HuH-7.5 (cell line): ENCODE measurements around the gene CDK16.

Experiments
- DNase-seq: peaks from one replicate; pipeline ENCODE4 v3.0.0; 2011; ENCODE audit warnings: low spot score

The CDK16 gene

DNA sequence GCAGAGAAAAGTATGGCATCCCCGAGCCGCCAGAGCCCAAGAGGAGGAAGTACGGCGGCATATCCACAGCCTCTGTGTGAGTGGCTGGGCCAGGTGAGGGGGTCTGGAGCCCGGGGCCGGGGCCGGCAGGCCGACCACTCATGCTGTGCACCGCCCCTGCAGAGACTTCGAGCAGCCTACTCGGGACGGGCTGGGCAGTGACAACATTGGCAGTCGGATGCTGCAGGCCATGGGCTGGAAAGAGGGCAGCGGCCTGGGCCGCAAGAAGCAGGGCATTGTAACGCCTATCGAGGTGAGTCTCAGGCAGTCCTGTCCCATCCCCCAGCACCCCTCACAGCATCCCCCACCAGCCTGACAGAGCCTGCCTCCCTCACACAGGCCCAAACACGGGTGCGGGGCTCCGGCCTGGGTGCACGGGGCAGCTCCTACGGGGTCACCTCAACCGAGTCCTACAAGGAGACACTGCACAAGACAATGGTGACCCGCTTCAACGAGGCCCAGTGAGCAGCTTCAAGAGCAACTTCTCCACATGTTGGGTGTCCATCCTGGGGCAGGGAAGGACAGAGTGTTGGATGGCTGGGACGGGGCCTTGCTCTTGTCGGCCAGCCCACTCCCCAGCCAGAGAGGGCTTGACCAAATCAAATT, 32.3 kb upstream of the CDK16 start:
- no peak for DNase-seq

DNA sequence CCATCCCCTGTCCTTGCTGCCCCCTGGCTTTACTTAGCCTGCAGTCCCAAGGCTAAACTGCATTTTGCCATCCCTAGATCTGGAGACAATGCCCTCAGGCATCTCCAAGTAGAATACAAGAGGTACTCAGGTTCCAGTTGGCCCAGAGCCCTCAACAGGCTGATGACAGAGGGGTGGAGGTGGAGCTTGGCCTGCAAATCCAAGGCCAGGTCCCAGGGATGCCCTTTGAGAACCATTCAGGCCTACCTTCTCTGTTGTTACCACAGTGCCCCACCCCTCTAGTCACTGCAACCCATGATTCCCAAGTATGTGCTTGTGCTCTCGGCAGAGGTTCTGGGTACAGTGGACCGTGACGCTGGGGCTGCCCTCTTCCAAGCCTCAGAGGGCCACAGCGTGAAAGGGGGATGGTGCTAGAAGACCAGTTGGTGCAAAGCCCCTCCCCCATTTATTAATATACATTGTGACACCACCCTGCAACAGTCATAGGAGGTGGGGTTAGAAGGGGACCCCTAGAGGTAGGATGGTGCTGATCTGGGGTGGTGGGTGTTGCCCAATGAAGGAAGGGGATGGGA, 31.3 kb upstream of the CDK16 start:
- no peak for DNase-seq

DNA sequence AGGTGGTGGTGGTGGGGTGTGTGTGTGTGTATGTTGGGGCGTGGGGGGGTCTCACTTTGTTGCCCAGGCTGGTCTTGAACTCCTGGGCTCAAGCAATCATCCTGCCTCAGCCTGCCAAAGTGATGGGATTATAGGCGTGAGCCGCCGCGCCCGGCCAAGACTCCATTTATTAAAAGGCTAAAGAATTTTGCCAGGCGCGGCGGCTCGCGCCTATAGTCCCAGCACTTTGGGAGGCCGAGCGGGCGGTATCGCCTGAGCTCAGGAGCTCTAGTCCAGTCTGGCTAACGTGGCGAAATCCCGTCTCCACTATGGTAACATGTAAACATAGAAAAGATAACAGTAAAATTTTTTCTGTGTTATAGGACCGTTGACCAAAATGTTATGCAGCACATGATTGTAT, 28.6 kb upstream of the CDK16 start:
- no peak for DNase-seq

DNA sequence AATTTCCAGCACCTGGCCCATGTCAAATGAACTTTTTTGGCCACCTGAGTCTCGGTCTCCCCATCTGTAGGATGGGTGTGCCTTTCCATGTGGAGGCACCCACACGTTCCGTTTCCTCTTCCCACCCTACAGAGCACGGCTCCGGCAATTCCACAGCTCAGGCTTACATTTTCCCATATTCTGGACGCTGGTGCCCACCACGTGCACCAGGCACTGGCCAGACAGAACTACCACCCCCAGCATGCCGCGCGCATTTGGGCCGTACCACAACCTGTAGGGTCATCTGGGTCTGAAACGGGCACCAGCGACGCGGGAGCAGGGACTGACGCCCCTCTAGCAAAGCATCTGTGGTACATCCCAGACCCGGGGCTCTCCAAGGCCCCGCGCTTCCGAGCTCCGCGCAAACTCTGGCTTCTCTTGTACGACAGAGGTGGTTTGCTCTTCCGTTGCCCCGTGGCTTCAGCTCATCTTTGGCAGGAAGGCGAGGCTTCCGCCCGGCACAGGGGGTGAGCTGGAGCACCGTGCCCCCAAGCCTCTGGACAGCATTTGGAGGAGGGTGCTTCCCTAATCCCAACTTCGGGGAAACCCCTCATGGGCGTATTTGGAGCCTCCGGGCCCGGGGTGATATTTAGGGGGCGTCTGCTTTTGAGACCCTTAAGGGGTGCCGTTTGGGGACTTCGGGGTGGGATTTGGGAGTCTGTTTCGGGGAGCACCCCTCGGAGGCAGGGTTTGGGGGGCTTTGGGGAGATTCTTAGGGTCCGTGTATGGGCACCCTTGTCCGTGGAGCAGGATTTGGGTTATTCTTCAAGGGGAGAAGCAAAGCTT, 27.8 kb upstream of the CDK16 start:
- DNase-seq, result peak; percentile 84

DNA sequence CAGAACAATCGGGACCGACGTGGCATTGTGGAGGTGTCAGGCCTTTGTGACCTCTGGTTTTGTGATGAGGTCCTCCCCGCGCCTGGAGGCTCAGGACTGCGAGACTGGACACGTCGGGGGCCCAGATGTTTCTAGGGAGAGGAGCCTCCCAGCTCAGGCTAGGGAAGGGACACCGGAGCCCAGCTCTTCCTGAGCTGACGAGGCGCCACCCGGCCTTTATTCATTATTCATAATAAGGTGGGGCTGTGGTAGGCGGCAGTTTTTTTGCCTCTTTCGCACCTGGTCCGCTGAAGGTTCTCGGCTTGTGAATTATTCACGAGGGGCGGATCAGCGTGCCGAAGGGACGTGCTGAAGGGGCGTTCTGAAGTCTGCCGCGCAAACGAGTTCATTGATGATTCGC, 27.1 kb upstream of the CDK16 start:
- no peak for DNase-seq

DNA sequence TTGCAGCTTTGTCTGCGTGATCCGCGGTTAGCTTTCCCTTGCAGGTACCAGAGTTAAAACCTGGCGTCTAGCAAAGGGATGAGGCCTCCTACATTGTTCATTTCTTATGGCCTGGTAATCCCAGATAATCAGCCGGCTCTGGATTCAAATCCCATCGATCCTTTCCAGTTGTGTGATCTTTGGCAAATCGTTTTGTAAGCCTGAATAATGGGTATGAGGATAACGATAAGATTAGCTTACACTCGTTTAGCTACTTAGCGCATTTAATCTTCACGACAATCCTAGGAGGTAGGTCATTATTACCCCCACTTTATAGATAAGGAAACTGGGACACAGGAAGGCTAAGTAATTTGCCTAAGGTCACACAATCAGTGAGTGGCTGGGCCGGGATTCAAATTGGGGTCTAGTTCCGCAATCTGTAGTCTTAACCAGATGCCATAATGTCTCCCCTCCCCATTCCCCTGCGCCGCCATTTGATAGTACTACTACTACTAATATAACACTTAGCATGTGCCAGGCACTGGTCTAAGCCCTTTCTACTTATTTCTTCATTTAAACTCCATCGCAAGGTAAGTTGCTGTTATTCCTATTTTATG, 26.6 kb upstream of the CDK16 start:
- DNase-seq, result no peak

DNA sequence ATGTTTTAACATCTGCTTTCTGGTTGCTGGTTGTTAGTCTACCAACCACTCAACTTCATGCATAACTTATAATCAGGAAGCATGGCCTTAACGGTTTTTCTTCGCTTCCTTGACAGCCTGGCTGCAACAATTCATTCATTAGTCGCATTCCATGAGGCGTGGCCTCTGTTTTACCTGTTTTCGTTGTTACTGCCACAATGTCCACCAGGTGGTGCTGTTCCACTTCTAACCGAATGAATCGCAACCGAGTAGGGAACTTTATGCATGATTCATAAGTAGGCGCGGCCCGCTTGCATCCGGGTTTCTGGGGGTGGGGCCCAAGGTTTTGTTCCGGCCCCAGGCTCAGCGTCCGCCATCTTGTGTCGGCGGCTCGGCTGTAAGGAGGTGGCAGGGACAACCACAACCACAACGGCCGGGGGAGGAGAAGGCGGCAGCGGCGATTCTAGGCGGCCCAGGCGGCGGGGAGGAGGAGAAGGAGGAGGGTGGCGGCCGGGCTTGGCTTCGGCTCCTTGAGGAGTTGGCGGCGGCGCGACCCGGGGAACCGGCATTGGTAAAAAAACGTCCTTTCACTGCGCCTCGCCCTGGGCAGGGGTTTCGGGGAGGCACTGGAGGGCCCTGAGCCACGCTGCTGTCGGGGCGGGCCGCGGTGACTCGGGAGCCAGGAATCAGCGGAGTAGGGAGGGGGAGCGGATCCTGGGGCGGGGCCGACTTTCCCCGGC, 24.8 kb upstream of the CDK16 start, which contains the start of gene UBA1:
Gene UBA1, plus strand, starts transcription at position 355 of the 719 bp plus-strand sequence. CDS start 4,974 bp downstream, outside the sequence.
- peak; percentile 61 for DNase-seq

DNA sequence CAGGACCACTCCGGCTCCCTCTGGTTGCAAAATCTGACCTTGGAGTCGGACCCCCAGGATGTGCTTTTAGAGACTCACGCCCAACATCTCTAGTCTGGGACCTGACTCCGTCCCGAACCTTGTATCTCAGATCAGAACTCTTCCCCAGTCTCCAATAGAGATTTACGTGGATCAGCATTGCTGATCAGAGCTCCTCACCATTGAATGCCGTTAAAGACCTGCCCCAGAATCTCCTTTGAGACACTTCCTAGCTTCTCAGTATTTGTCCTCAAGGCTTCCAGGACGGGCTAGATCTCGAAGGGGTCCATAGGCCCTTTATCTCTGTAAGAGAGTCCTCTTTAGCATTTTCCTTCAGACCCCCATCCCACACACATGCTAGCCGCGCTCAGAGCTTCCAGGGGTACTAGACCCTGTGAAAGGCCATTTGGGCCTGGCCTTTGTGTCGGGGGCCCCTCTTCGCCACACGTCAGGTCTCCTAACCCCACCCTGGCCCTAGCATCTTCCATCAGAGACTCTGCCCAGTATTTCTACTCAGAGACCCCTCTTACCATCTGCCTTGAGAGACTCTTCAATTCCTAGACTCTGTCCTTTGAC, 24.2 kb upstream of the CDK16 start:
- no peak for DNase-seq

DNA sequence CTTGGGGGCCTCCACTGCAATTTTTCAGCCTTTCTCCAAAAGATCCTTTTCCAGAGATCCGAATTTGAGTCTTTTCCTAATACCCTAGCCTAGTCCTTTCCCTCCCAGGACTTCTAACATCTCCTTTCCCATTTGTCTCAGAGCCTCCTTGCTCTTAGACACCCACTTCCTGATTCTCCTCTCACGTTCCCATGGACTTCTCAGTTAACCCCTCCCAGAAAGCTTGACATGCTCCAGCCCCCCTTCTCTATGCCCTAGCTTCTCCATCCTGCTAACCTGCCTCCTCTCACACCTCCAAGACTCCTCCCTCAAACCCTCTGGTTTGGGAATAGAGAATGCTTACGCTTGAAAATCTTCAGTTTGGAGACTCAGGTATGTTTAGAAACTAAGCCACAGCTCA, 22.4 kb upstream of the CDK16 start:
- no peak for DNase-seq

DNA sequence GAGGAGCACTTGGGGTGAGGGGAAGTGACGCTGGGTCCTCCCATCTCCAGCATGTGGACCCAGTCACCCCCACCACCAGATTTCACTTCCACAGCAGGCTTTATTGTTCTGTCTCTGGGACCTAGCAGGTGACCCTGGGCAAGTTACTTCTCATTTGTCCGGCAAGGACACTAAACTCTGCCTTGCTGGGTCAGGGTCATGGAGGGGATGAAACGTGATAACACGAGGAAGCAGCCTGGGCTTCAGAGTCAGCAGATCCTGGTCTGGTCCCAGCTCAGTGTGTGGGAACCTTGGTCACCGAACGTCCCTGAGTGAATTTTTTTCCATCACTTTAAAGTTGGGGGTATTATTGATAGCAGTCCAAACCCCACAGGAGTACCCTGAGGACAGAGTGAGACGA, 21.0 kb upstream of the CDK16 start:
- DNase-seq, result no peak

DNA sequence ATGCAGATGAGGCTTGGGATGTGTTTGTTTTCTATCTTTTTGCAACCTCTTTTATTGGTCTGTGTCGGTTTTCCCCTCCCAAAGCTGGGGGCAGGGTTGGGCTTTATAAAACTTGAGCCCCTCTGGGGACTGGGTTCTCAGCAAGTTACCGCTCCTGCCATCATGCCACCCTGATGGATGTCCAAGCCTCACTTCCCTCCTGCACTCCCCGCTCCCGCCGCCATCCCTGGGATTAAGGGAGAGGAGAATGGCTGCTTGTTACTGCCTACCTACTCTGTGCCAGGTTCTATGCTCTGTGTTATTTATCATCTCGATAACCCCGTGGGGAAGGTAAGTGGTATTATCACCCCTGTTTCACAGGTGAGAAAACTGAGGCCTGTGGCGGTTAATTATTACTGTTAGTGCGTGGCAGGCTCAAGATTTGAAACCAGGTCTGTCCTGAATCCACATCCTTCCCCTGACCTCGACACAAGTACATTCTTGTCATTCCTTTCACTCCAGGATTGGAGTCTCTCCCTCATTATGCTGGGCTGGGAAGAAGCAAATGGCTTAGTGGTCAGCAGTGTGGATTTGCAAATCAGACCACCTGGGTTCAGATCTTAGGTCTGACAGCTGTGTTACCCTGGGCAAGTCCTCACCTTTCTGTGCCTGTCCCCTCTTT, 20.3 kb upstream of the CDK16 start:
- DNase-seq, result no peak

DNA sequence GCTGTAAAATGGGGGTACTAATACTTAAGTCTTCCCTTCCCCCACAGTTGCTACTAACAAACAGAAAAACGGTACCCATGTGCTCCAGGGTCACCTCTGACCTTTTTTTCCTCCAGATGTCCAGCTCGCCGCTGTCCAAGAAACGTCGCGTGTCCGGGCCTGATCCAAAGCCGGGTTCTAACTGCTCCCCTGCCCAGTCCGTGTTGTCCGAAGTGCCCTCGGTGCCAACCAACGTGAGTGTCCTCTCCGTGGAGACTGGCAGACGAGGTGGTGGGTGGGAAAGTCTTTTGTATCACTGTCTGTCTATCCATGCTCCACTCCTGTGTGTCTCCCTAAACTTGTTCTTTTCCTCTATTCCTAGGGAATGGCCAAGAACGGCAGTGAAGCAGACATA, 19.8 kb upstream of the CDK16 start:
- no peak for DNase-seq

DNA sequence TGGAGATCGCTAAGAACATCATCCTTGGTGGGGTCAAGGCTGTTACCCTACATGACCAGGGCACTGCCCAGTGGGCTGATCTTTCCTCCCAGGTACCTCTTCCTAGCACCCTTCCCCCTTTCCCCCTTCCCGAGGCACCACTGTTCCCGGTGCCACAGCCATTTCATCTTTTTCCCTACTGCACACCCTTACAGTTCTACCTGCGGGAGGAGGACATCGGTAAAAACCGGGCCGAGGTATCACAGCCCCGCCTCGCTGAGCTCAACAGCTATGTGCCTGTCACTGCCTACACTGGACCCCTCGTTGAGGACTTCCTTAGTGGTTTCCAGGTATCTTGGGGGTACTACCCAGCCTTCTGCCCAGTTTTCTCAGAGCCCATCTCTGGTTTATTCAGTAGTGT, 19.2 kb upstream of the CDK16 start:
- DNase-seq, result no peak

DNA sequence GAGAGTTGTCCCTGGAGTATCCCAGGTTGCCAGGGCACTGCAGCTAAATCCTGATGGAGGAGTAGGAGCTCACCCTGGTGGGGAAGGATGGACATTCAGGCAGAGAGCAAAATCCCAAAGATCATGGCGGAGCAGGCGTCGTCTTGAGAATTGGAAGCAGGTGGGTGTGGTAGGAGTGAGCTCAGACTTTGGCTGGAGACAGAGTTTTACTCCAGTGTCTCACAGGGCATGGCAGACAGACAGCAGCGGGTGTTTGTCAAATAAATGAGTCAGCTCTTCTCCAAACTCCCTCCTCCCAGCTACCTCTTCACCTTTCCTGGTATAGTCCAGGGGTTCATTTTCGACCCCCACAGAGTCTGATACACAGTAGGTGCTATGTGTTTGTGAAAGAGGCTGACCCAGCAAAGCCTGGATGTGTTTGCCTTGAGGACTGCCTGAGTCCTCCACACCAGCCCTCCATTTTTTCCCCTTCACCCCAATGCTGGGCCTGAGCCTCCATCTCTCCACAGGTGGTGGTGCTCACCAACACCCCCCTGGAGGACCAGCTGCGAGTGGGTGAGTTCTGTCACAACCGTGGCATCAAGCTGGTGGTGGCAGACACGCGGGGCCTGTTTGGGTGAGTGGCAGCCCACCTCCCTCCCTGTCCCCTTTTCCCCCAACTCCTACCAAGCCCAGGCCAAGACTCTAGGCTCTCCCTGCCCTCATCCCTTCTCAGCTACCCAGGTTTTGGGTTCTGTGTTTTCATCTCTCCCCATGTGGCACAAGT, 17.9 kb upstream of the CDK16 start:
- no peak for DNase-seq

DNA sequence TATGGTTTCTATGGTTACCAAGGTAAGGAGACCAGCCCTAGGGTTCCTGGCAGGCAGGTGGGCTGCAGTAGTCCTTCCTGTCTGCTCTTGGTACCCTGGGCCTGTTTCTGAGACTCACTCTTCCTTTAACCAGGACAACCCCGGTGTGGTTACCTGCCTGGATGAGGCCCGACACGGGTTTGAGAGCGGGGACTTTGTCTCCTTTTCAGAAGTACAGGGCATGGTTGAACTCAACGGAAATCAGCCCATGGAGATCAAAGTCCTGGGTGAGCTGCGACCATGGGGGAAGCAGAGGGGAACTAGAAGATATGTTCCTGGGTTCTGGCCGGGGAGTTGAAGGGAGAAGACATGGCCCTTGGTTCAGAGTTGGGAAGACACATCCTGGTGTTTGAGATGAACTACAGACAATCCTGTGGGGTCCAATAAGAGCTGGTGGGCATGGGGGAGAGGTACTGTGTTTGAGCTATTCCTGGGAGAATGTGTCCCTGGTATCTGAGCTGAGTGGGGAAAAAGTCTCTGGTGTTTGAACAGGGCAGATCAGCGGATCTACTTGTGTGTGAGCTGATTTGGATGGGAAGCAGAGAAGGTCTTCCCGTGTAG, 17.0 kb upstream of the CDK16 start:
- DNase-seq, result no peak

DNA sequence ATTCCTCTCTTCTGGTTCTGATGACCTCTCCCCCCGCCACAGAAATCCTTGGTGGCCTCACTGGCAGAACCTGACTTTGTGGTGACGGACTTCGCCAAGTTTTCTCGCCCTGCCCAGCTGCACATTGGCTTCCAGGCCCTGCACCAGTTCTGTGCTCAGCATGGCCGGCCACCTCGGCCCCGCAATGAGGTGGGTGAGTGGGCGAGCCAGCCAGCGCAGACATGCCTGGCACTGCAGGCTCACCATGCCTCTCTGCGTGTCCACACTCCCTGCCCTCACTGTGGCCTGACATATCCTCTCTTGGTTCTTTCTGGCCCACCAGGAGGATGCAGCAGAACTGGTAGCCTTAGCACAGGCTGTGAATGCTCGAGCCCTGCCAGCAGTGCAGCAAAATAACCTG, 16.2 kb upstream of the CDK16 start:
- DNase-seq, result no peak

DNA sequence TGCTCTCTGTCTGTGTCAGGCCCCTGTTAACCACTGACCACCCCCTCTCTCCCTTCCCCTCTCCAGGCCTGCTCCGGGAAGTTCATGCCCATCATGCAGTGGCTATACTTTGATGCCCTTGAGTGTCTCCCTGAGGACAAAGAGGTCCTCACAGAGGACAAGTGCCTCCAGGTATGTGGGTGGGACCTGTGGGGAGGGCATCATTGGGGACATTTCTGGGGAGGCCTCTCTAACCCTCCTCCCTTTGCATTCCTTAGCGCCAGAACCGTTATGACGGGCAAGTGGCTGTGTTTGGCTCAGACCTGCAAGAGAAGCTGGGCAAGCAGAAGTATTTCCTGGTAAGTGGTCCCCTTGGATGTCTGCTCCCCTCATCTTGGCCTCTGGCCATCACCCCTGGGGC, 15.6 kb upstream of the CDK16 start:
- no peak for DNase-seq

DNA sequence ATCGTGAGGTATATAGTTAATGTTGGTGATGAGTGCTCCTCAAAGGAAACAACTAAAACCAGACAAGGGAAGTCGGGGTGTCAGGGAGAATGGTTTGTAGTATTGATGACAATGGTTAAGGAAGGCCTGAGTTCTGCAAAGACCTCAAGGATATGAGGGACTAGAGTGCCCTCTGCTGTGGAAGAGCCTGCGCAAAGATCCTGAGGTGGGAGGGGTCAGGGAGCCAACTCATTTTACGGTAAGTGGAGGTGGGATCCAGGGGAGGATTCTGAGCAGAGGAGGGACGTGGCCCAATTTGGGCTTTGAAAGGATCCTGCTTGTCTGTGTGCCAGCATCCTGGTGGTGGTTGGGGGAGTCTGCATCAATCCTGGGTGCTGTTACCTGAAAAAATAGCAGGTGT, 13.5 kb upstream of the CDK16 start:
- no peak for DNase-seq

DNA sequence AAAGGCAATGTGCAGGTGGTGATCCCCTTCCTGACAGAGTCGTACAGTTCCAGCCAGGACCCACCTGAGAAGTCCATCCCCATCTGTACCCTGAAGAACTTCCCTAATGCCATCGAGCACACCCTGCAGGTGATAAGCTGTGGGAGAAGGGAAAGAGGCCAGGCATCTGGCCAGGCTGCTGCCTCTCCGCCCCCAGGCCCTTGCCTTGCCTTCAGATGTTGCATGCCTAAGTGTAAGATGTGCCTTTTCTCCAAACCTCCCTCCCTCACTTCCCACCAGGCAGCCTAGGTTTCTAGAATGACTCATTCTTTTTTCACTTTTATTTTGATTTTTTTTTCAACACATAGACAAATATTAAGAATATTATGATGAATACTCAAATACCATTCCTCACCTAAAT, 12.2 kb upstream of the CDK16 start:
- no peak for DNase-seq

DNA sequence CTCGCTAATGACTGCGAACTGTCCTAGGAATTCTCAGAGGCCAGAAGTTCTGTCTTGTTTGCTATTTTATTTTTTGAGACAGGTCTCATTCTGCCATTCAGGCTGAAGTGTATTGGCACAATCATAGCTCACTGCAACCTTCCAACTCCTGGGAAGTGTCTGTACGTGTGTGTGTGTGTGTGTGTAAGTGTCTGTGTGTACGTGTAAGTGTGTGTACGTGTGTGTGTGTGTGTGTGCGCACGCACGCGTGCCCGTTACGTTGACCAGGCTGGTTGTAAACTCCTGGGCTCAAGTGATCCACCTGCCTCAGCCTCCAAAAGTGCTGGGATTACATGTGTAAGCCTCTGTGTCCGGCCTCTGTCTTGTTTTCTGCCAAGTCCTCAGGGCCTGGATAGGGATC, 10.4 kb upstream of the CDK16 start:
- no peak for DNase-seq
